AG04449 (cell line): ENCODE measurements around the gene EFNA5.

Source experiments
- CTCF ChIA-PET: fragments of 350-600 bp; formaldehyde crosslinking; extraction: SDS; loops from one replicate; lab custom pipeline; 2021; ENCODE audit warnings: antibody characterized with exemption; lab: Yijun Ruan, JAX
- POLR2A ChIA-PET: fragments of 400-600, 350-600 bp; formaldehyde crosslinking; extraction: SDS; loops from one replicate; lab custom pipeline; 2020; ENCODE audit warnings: antibody characterized with exemption, inconsistent platforms; lab: Yijun Ruan, JAX
- DNase-seq: peaks from one replicate; pipeline ENCODE4 v3.0.0-alpha.2; 2010; ENCODE audit warnings: low read depth, low spot score
- H3K4me3 ChIP-seq: 2 replicates; pipeline ENCODE4 v1.5.1; 2011; ENCODE audit warnings: low read depth, mild to moderate bottlenecking, control low read depth, low read length
- TF ChIP-seq, protein P1 (sequence below): IDR thresholded peaks from one replicate; pipeline ENCODE4 v1.5.1; 2011; ENCODE audit warnings: mild to moderate bottlenecking, moderate library complexity, low read length, control low read depth, inconsistent platforms; ENCODE audit not compliant: insufficient read depth; ENCODE audit errors: missing control alignments

EFNA5 gene

DNA sequence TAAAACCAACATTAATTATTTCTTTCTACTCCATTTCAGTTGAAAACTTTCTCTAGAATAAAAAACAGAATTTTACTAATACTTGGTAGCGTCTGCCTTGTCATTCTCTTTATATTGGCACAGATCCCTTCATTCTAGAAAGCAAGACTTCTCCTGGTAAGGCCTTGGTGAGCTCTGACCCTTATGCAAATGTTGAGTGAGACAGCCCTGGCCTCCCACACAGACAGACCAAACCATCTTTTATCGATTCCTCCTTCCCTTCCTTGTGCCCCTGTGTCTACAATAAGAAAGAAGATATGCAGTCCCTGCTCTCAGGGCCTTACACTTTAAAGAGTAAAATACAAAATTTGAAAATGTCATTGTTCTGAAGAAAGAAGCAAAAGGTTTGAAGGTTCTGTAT, 262.2 kb downstream of the EFNA5 start:
- CTCF ChIA-PET, result no interaction called here
- POLR2A ChIA-PET, result no interaction called here
- TF ChIP-seq, protein P1, sequence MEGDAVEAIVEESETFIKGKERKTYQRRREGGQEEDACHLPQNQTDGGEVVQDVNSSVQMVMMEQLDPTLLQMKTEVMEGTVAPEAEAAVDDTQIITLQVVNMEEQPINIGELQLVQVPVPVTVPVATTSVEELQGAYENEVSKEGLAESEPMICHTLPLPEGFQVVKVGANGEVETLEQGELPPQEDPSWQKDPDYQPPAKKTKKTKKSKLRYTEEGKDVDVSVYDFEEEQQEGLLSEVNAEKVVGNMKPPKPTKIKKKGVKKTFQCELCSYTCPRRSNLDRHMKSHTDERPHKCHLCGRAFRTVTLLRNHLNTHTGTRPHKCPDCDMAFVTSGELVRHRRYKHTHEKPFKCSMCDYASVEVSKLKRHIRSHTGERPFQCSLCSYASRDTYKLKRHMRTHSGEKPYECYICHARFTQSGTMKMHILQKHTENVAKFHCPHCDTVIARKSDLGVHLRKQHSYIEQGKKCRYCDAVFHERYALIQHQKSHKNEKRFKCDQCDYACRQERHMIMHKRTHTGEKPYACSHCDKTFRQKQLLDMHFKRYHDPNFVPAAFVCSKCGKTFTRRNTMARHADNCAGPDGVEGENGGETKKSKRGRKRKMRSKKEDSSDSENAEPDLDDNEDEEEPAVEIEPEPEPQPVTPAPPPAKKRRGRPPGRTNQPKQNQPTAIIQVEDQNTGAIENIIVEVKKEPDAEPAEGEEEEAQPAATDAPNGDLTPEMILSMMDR, result no peak
- DNase-seq, result no peak
- no peak overlapping the region for H3K4me3 ChIP-seq

DNA sequence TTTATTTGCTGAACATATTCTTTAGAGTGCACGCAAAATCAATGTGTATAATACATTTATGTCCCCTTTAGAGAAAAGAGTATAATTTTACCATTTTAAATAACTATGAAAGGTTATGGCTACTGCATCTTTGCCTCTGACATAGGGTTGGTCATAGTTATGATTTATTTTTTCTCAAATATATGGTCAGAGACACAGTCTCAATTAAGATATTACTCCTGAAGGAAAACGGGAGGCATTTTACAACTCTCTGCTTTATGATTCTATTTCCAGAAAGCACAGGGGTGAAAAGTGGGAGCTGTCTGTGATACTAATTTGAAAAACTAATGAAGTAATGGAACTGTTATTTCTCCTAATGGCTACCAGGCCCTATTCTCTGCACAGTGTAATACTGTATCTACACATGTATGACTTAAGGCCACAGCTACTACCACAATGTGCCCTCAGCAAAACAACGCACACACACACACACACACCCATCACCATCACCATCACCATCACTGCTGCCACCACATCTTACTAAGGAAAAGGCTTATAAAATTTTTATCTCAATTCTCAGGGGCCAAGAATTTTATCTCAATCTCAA, 262.9 kb downstream of the EFNA5 start:
- CTCF ChIA-PET, result no interaction called here
- no peak overlapping the region for H3K4me3 ChIP-seq
- DNase-seq, result no peak
- POLR2A ChIA-PET, result no interaction called here
- TF ChIP-seq, protein P1, result no peak

DNA sequence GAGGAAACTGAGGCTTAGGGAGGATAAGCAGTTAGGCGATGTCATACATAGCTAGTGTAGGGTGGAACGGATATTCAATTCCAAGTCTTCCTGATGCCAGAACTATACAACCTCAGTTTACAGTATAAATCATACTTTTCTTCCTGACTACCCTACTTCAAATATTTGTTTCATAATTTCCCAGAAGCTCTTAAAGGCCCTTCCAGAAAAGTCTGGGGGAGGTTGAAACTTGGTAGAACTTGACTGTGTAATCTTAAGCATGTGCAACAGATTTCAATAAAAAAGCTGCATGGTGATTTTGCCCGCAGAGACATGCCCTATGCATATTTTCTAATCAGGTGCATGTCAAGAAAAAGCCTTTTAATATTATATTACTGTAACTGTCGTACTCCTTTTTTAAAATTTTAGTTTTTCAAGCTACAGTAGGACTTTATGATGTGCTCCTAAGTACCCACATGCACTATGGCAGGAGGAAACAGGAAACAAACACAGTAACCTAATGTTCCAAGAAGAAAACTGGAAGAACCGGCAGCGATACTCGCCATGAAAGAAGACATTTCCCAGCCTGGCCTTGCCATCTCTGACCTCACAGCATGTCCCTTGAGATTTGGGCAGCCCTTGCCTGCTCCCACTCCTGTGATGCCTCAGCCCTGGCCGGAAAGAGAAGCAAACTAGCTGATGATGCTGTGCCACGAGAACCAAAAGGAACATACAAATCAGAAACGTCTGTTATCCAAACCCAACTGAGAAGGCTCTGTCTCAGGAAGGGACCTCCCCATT, 266.0 kb downstream of the EFNA5 start:
- DNase-seq, result no peak
- ChIA-PET CTCF (interaction anchor here (0.7 to 1.0 kb wide), 3 partner anchors 10 to 28 kb away, joined by 3 read pairs; no protein-coding TSS in a partner anchor), POLR2A (no interaction called here)
- no peak overlapping the region for H3K4me3 ChIP-seq
- TF ChIP-seq, protein P1, result no peak

DNA sequence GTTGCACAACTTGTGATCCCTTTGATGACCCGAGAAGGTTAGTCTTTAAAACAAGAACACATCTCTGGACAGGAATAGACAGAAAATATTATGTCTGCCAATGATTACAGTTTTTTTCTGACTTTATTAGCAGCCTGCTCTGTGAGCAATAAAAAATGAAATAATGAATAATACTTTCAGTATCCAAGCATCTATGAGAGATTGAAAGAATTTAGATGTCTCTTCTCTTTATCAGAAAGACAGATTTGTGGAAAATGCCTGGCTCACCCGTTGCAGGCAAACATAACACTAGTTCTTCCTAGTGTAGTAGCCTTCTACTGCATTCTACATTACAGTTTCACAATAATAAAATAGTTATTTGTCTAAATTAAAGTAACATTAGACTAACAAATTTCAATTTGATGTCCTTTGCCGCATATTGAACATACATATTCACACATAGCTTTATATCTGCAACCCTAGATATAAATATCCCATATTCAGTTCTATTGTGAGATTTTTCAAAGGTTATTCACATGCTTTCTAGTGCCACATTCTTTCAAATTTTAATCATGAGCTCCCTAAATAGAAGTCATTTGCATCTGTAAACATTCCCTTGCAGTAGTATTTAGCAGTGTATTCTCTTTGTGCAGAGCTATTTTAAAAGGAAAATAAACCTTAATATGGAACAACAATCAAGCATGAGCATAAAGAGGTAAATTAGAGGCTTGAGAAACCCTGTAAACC, 267.3 kb downstream of the EFNA5 start:
- TF ChIP-seq, protein P1, result no peak
- no peak for DNase-seq
- H3K4me3 ChIP-seq, result no peak overlapping the region
- ChIA-PET CTCF (interaction anchor here (0.8 to 1.0 kb wide), 2 partner anchors 14 to 43 kb away, joined by 3 read pairs; no protein-coding TSS in a partner anchor), POLR2A (no interaction called here)

DNA sequence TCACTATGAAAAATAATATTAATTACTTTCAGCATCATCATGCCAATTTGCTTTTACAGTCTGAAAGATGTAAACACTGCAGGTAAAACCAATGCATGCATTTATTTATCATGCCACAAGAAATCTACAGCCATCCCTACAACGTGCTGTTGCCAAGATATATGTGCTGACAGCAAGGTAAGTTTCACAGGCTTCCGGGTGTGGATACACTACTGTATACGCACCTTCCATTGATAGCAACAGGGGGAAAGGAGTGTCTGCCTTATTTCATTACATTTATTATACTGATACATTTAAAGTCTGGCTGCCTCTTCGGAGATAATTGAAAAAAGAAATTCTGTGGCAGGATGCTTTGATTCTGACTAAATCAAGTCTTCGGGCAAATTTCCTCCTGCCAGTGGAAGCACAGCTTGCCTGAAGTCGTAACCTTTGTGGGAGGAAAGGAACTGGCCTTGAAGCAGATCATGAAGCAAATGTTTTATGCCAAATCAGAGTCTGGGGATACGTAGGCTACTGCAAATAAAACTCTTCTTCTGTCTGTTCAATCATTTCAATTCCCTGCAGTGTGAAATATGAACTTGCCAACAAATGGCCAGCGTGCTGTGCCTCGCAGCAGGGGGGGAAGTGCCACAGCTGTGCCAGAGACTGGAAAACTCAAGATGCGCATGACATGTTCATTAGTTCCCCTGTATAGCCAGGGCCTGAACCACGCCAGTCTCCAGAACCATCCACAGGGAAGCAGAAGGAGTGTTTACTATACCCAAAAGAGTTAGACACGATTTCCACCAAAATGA, 268.1 kb downstream of the EFNA5 start:
- POLR2A ChIA-PET, result no interaction called here
- no peak for DNase-seq
- no peak overlapping the region for H3K4me3 ChIP-seq
- TF ChIP-seq, protein P1, result no peak
- CTCF ChIA-PET, result no interaction called here
